Effector memory CD8-positive, alpha-beta T cell (primary cell): ENCODE measurements around the gene AAGAB.
A peak's percentile ranks its signal among the peaks of the same experiment; 100 is the strongest.
"Not testable (repeated sequence)": the region's sequence is repeated elsewhere in the genome, so short reads cannot be mapped to it uniquely, and the experiment has no call there.

Experiments used
- ATAC-seq: fragments of 150-1000 bp; cut with Tn5 transposase; replicated peaks from 2 replicates; pipeline ENCODE4 v1.10.0; 2021; ENCODE audit warnings: mild to moderate bottlenecking, moderate library complexity
- DNase-seq, 3 experiments: peaks; one replicate each; pipeline ENCODE4 v3.0.0; 2021
- H3K27ac Mint-ChIP-seq, 2 donors: one replicate each; pipeline ENCODE4 v1.8.0; 2022; ENCODE audit warnings: mild to moderate bottlenecking in 2 of 2, mixed read lengths in 2 of 2, moderate library complexity in 2 of 2
- H3K27me3 Mint-ChIP-seq, 2 donors: one replicate each; pipeline ENCODE4 v1.8.0; 2022; ENCODE audit warnings: mixed read lengths in 2 of 2
- H3K36me3 Mint-ChIP-seq: one replicate; pipeline ENCODE4 v1.8.0; 2022; ENCODE audit warnings: mild to moderate bottlenecking, moderate library complexity, mixed read lengths; ENCODE audit not compliant: insufficient read depth
- H3K4me1 Mint-ChIP-seq, 2 donors: one replicate each; pipeline ENCODE4 v1.8.0; 2022; ENCODE audit warnings: low read depth in 2 of 2, mixed read lengths in 2 of 2
- H3K4me3 Mint-ChIP-seq, 2 donors: one replicate each; pipeline ENCODE4 v1.8.0; 2022; ENCODE audit warnings: mild to moderate bottlenecking in 2 of 2, mixed read lengths in 2 of 2, moderate library complexity in 2 of 2
- H3K9me3 Mint-ChIP-seq, 2 donors: one replicate each; pipeline ENCODE4 v1.8.0; 2022; ENCODE audit warnings: mixed read lengths in 2 of 2

The AAGAB gene

DNA sequence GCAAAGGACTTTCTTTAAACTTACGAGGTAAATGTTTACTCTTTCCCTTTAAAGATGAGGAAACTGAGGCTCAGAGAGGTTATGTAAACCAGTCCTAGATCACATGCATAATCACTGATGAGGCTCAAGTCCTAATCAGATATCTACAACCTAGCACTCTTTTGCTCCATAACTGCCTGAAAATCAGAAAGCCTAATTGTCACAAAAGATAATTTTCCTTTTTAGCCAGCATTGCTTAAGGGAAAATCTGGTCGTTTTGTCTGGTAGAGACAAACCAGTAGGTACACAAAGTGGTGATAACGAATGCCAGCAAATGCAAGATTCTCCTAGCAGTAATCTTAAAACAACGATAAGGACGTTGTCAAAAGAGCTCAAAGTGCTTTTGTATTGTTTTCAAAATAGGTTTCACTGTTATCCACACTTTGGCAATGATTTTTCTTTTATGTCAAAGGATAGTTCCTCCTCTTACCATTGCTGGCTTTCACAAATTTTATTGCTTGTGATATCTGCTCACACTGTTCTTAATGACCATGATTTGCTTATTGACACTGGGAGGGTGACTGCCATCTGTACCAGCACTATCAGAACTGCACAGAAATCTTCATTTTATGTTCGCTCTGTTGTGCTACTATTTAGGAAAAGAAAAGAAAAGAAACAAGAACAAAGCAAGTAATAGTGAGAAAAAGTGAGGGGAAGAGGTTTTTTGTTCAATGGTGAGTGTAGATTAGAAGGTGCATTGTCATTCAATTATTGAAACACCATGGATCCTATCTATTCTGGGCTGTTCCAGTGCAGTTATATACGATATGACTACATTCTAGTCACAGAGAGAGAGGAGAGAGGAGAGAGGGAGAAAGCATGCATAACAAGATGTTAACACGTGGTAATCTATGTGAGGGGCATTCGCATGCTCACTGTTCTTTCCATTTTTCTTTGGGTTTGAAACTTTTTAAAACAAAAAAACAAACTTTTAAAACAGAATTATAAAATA is 13.8 kb upstream of the AAGAB start:
- ATAC-seq (no peak), DNase-seq (no peak)
- H3K36me3 Mint-ChIP-seq: no peaks in the 10 kb centered on the region
- no peaks in the 10 kb centered on the region for H3K4me1 Mint-ChIP-seq
- H3K27me3 Mint-ChIP-seq: no peaks in the 10 kb centered on the region
- H3K27ac Mint-ChIP-seq: no peak overlapping the region
- H3K9me3 Mint-ChIP-seq: no peaks in the 10 kb centered on the region
- no peak overlapping the region for H3K4me3 Mint-ChIP-seq

- ATAC-seq (no peak), DNase-seq (no peak)
- Mint-ChIP-seq H3K27ac (no peak overlapping the region), H3K4me1 (no peaks in the 10 kb centered on the region), H3K4me3 (no peak overlapping the region), H3K9me3 (no peaks in the 10 kb centered on the region), H3K27me3 (no peaks in the 10 kb centered on the region), H3K36me3 (no peaks in the 10 kb centered on the region)
These were observed 13.0 kb upstream of the AAGAB start for GRCh38 chr15:67267440-67267839.

GRCh38 chr15:67266870-67267269 is 12.4 kb upstream of the AAGAB start:
- Mint-ChIP-seq H3K4me3 (no peak overlapping the region), H3K27me3 (no peaks in the 10 kb centered on the region), H3K36me3 (no peaks in the 10 kb centered on the region), H3K27ac (no peak overlapping the region), H3K9me3 (no peaks in the 10 kb centered on the region), H3K4me1 (no peaks in the 10 kb centered on the region)
- ATAC-seq (no peak), DNase-seq (no peak)

DNA sequence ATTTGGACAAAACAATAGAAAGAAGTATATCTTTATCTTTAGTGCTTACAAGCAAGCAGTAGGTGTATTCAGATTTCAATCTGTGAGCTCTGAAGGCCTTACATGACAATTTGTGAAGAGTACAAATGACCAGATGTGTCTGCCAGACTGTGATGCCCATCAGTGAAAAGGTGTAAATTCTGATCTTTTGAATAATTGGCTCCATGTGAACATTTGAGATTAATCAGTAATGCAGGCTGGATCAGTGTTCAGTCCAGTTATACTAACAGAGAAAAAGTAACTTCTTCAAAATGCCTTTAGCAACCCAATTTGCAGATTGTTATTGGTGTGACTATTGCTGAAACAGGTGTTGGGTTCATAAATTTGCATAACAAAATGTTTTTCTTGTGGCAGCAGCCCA is 5.3 kb upstream of the AAGAB start:
- Mint-ChIP-seq H3K27ac (no peak overlapping the region), H3K27me3 (no peaks in the 10 kb centered on the region), H3K4me3 (no peak overlapping the region), H3K9me3 (no peaks in the 10 kb centered on the region), H3K4me1 (peaks cover 3 to 4% of the 10 kb centered on the region in 2 donors), H3K36me3 (peaks cover 5% of the 10 kb centered on the region)
- ATAC-seq (no peak), DNase-seq (no peak)

- Mint-ChIP-seq H3K36me3 (peaks cover 10% of the 10 kb centered on the region), H3K4me1 (peaks cover 5 to 6% of the 10 kb centered on the region in 2 donors), H3K27me3 (no peaks in the 10 kb centered on the region), H3K4me3 (no peak overlapping the region), H3K27ac (no peak overlapping the region), H3K9me3 (no peaks in the 10 kb centered on the region)
- ATAC-seq: no peak
- no peak for DNase-seq
These were observed 4.9 kb upstream of the AAGAB start for GRCh38 chr15:67259379-67259778.

DNA sequence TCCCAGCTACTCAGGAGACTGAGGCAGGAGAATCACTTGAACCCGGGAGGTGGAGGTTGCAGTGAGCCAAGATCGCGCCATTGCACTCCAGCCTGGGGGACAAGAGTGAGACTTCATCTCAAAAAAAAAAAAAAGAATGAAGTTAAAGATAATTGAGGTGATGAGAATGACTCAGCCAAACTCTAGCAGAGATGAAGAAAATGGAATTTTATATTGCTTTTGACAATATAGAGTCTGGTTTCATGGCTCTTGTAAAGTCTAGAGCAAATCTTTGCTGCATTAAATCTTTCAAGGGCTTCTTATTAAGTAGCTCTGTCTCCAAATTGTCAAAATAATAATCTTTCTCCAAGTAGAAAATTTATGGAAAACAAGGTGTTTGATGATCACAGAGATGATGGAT is 4.0 kb upstream of the AAGAB start:
- not testable (repeated sequence) for H3K9me3 Mint-ChIP-seq, DNase-seq, H3K4me3 Mint-ChIP-seq, ATAC-seq, H3K27ac Mint-ChIP-seq, H3K27me3 Mint-ChIP-seq
- H3K4me1 Mint-ChIP-seq: peaks cover 10 to 14% of the 10 kb centered on the region in 2 donors
- peaks cover 14% of the 10 kb centered on the region for H3K36me3 Mint-ChIP-seq

GRCh38 chr15:67256051-67256450 is 1.6 kb upstream of the AAGAB start:
- Mint-ChIP-seq H3K9me3 (no peaks in the 10 kb centered on the region), H3K36me3 (peaks cover 14% of the 10 kb centered on the region), H3K27me3 (no peaks in the 10 kb centered on the region), H3K27ac (peak overlapping the region in 1 of 2 donors; percentile 9), H3K4me1 (peaks cover 21 to 35% of the 10 kb centered on the region in 2 donors), H3K4me3 (peak overlapping the region in 1 of 2 donors; percentile 98)
- ATAC-seq: no peak
- DNase-seq: no peak

DNA sequence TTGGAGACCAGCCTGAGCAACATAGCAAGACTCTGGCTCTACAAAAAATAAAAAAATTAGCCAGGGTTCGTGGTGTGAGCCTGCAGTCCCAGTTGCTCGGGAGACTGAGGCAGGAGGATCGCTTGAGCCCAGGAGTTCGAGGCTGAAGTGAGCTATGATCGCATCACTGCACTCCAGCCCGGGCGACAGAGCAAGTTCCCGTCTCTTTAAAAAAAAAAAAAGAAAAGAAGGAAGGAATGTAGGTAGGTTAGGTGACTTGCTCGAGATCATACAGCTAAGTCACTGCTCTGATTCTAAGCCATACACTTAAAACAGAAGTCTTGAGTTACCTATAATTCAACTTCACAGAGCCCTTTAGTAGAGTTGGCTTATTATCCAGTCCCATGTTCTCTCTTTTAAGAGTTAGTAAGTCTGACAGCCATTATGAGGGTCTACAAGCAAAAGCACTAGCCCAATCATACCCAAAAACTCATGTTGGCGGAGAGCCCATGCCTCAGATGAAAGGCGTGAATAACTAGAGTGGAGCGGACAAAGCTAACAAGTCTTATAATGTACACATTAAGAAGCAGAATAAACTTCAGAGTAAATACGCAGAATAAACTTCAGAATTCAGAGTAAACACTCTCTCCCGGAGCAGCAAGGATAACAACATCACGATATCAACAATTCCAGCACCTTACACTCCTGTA is 768 bp downstream of the AAGAB start:
- Mint-ChIP-seq H3K36me3 (peaks cover 14% of the 10 kb centered on the region), H3K4me3 (peak overlapping the region; percentile 98), H3K4me1 (peaks cover 29 to 42% of the 10 kb centered on the region in 2 donors), H3K27me3 (no peaks in the 10 kb centered on the region), H3K27ac (peak overlapping the region; percentile 96 to 98), H3K9me3 (no peaks in the 10 kb centered on the region)
- ATAC-seq: no peak
- no peak for DNase-seq

- H3K4me3 Mint-ChIP-seq: peak overlapping the region; percentile 98
- H3K9me3 Mint-ChIP-seq: no peaks in the 10 kb centered on the region
- ATAC-seq: no peak
- peaks cover 33 to 45% of the 10 kb centered on the region in 2 donors for H3K4me1 Mint-ChIP-seq
- peak overlapping the region in 1 of 2 donors; percentile 98 for H3K27ac Mint-ChIP-seq
- no peaks in the 10 kb centered on the region for H3K27me3 Mint-ChIP-seq
- H3K36me3 Mint-ChIP-seq: peaks cover 14% of the 10 kb centered on the region
- no peak for DNase-seq
These were observed 1.4 kb downstream of the AAGAB start for GRCh38 chr15:67253101-67253500.

- no peak for DNase-seq
- H3K27ac Mint-ChIP-seq: peak overlapping the region in 1 of 2 donors; percentile 42
- peaks cover 34 to 51% of the 10 kb centered on the region in 2 donors for H3K4me1 Mint-ChIP-seq
- peaks cover 14% of the 10 kb centered on the region for H3K36me3 Mint-ChIP-seq
- no peak overlapping the region for H3K4me3 Mint-ChIP-seq
- H3K27me3 Mint-ChIP-seq: no peaks in the 10 kb centered on the region
- no peak for ATAC-seq
- no peaks in the 10 kb centered on the region for H3K9me3 Mint-ChIP-seq
These were observed 3.1 kb downstream of the AAGAB start for GRCh38 chr15:67251318-67251717.

DNA sequence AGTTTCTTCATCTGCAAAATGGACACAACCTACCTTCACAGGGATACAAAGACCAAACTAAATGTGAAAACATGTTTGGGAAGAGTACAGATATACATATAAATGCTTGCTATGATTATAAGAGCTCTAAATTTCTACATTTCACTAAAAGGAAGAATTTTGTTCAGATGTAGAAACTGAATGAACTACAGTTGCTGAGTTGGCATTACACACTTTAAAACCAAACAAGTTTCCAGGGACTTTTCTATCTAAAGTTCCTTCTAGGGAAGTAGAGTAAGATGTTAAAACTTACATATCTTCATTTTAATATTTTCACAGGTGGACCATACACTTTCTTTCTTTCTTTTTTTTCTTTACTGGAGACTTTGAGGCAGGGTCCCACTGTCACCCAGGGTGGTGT is 4.6 kb downstream of the AAGAB start:
- no peak for ATAC-seq
- H3K9me3 Mint-ChIP-seq: no peaks in the 10 kb centered on the region
- no peak overlapping the region for H3K4me3 Mint-ChIP-seq
- H3K4me1 Mint-ChIP-seq: peaks cover 31 to 47% of the 10 kb centered on the region in 2 donors
- DNase-seq: no peak
- H3K27ac Mint-ChIP-seq: peak overlapping the region in 1 of 2 donors; percentile 28
- peaks cover 14% of the 10 kb centered on the region for H3K36me3 Mint-ChIP-seq
- H3K27me3 Mint-ChIP-seq: no peaks in the 10 kb centered on the region

DNA sequence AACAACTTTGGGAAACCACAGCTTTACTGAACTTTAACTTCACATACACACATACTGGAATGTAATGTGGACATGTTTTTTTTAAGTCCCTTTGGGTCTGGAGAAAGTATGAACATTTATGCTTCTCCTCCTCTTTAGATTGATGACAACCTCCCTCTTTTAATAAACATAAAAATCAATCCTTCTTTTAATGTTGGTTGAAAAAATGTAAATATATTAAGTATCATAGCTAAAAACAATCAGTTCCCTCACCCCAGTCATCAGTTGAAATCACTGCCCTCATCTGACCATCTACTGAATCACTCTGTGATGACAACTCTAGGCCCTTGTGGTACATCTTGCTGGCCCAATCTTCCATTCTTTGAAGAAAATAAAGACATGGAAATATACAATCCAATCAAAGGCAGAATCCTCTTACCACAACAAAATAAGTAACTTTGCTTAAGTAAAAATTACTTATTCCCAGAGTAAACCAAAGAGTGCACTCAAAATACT is 6.4 kb downstream of the AAGAB start:
- Mint-ChIP-seq H3K36me3 (peaks cover 5% of the 10 kb centered on the region), H3K27ac (peak overlapping the region in 1 of 2 donors; percentile 62), H3K27me3 (no peaks in the 10 kb centered on the region), H3K9me3 (no peaks in the 10 kb centered on the region), H3K4me1 (peaks cover 21 to 42% of the 10 kb centered on the region in 2 donors), H3K4me3 (no peak overlapping the region)
- ATAC-seq (no peak), DNase-seq (no peak)

DNA sequence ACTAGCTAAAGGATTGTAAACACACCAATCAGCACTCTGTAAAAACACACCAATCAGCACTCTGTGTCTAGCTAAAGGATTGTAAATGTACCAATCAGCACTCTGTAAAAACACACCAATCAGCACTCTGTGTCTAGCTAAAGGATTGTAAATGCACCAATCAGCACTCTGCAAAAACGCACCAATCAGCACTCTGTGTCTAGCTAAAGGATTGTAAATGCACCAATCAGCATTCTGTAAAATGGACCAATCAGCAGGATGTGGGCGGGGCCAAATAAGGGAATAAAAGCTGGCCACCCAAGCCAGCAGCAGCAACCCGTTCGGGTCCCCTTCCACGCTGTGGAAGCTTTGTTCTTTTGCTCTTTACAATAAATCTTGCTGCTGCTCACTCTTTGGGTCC is 7.9 kb downstream of the AAGAB start:
- H3K4me1 Mint-ChIP-seq: peaks cover 23 to 40% of the 10 kb centered on the region in 2 donors
- not testable (repeated sequence) for H3K27ac Mint-ChIP-seq, H3K36me3 Mint-ChIP-seq, ATAC-seq, H3K9me3 Mint-ChIP-seq, H3K4me3 Mint-ChIP-seq, DNase-seq, H3K27me3 Mint-ChIP-seq
